ENCODE measurements around the gene GPR160. TPM values are rescaled to one million over a fixed set of nuclear protein-coding genes. Genes with fewer than 3 reads are reported as not detected.
A peak's percentile ranks its signal among the peaks of the same experiment; 100 is the strongest.

The GPR160 gene
- total RNA-seq, 1 donor: not detected

- peaks cover 7% of the 10 kb centered on the region for H3K4me1 ChIP-seq (ENCODE audit: insufficient read depth, low read length)
- no peaks in the 10 kb centered on the region for H3K79me2 ChIP-seq (ENCODE audit: insufficient read depth, low read length)
- no peaks in the 10 kb centered on the region for H3K27me3 ChIP-seq (ENCODE audit: insufficient read depth, low read length)
- no peaks in the 10 kb centered on the region for H3K36me3 ChIP-seq (ENCODE audit: insufficient read depth, low read length)
- no peaks in the 10 kb centered on the region for H4K20me1 ChIP-seq (ENCODE audit: insufficient read depth, low read length)
- H3K4me2 ChIP-seq (ENCODE audit: insufficient read depth, low read length): no peak overlapping the region
- no peak for DNase-seq (ENCODE audit: insufficient read length, low spot score, missing footprints)
- no peak overlapping the region for H2AFZ ChIP-seq (ENCODE audit: low read length)
- H3K4me3 ChIP-seq (ENCODE audit: insufficient read depth, low read length): no peak overlapping the region
- TF ChIP-seq CTCF (IDR thresholded peaks at IDR 0.05; ENCODE audit: extremely low read depth, low read depth, low read length): no peak
- H3K27ac ChIP-seq (ENCODE audit: low read depth, low read length): no peak overlapping the region
- no peaks in the 10 kb centered on the region for H3K9me3 ChIP-seq (ENCODE audit: low read depth, low read length)
These were observed 33.9 kb upstream of the GPR160 start for GRCh38 chr3:170003881-170004356.

GRCh38 chr3:170007031-170007663, 30.6 kb upstream of the GPR160 start:
- H3K9me3 ChIP-seq (ENCODE audit: low read depth, low read length): no peaks in the 10 kb centered on the region
- H2AFZ ChIP-seq (ENCODE audit: low read length): peak overlapping the region; percentile 66
- no peak for DNase-seq (ENCODE audit: insufficient read length, low spot score, missing footprints)
- no peaks in the 10 kb centered on the region for H3K4me1 ChIP-seq (ENCODE audit: insufficient read depth, low read length)
- H3K79me2 ChIP-seq (ENCODE audit: insufficient read depth, low read length): no peaks in the 10 kb centered on the region
- H3K36me3 ChIP-seq (ENCODE audit: insufficient read depth, low read length): no peaks in the 10 kb centered on the region
- TF ChIP-seq CTCF (IDR thresholded peaks at IDR 0.05; ENCODE audit: extremely low read depth, low read depth, low read length): no peak
- H3K27me3 ChIP-seq (ENCODE audit: insufficient read depth, low read length): no peaks in the 10 kb centered on the region
- no peaks in the 10 kb centered on the region for H4K20me1 ChIP-seq (ENCODE audit: insufficient read depth, low read length)
- no peak overlapping the region for H3K4me2 ChIP-seq (ENCODE audit: insufficient read depth, low read length)
- no peak overlapping the region for H3K27ac ChIP-seq (ENCODE audit: low read depth, low read length)
- H3K4me3 ChIP-seq (ENCODE audit: insufficient read depth, low read length): no peak overlapping the region

- no peaks in the 10 kb centered on the region for H3K27me3 ChIP-seq (ENCODE audit: insufficient read depth, low read length)
- no peaks in the 10 kb centered on the region for H3K9me3 ChIP-seq (ENCODE audit: low read depth, low read length)
- H3K79me2 ChIP-seq (ENCODE audit: insufficient read depth, low read length): no peaks in the 10 kb centered on the region
- no peak overlapping the region for H3K4me2 ChIP-seq (ENCODE audit: insufficient read depth, low read length)
- no peaks in the 10 kb centered on the region for H3K36me3 ChIP-seq (ENCODE audit: insufficient read depth, low read length)
- DNase-seq (ENCODE audit: insufficient read length, low spot score, missing footprints): no peak
- no peak overlapping the region for H3K27ac ChIP-seq (ENCODE audit: low read depth, low read length)
- no peaks in the 10 kb centered on the region for H4K20me1 ChIP-seq (ENCODE audit: insufficient read depth, low read length)
- H3K4me3 ChIP-seq (ENCODE audit: insufficient read depth, low read length): no peak overlapping the region
- no peaks in the 10 kb centered on the region for H3K4me1 ChIP-seq (ENCODE audit: insufficient read depth, low read length)
- no peak overlapping the region for H2AFZ ChIP-seq (ENCODE audit: low read length)
- no peak for TF ChIP-seq CTCF (IDR thresholded peaks at IDR 0.05; ENCODE audit: extremely low read depth, low read depth, low read length)
These were observed 27.3 kb upstream of the GPR160 start for GRCh38 chr3:170010498-170010897.

GRCh38 chr3:170012683-170013400, 25.0 kb upstream of the GPR160 start:
- peaks cover 6% of the 10 kb centered on the region for H3K27me3 ChIP-seq (ENCODE audit: insufficient read depth, low read length)
- no peaks in the 10 kb centered on the region for H3K36me3 ChIP-seq (ENCODE audit: insufficient read depth, low read length)
- no peaks in the 10 kb centered on the region for H4K20me1 ChIP-seq (ENCODE audit: insufficient read depth, low read length)
- no peak for DNase-seq (ENCODE audit: insufficient read length, low spot score, missing footprints)
- H3K4me2 ChIP-seq (ENCODE audit: insufficient read depth, low read length): no peak overlapping the region
- no peak overlapping the region for H3K27ac ChIP-seq (ENCODE audit: low read depth, low read length)
- H2AFZ ChIP-seq (ENCODE audit: low read length): no peak overlapping the region
- H3K4me3 ChIP-seq (ENCODE audit: insufficient read depth, low read length): no peak overlapping the region
- H3K4me1 ChIP-seq (ENCODE audit: insufficient read depth, low read length): no peaks in the 10 kb centered on the region
- no peaks in the 10 kb centered on the region for H3K9me3 ChIP-seq (ENCODE audit: low read depth, low read length)
- TF ChIP-seq CTCF (IDR thresholded peaks at IDR 0.05; ENCODE audit: extremely low read depth, low read depth, low read length): no peak
- no peaks in the 10 kb centered on the region for H3K79me2 ChIP-seq (ENCODE audit: insufficient read depth, low read length)
